GM04504 (cell line): ENCODE data around the gene ADGRG3.

ENCODE experiments used
- DNase-seq: peaks from one replicate; pipeline ENCODE4 v3.0.0-alpha.2; 2012; ENCODE audit warnings: low read depth

Gene ADGRG3

DNA sequence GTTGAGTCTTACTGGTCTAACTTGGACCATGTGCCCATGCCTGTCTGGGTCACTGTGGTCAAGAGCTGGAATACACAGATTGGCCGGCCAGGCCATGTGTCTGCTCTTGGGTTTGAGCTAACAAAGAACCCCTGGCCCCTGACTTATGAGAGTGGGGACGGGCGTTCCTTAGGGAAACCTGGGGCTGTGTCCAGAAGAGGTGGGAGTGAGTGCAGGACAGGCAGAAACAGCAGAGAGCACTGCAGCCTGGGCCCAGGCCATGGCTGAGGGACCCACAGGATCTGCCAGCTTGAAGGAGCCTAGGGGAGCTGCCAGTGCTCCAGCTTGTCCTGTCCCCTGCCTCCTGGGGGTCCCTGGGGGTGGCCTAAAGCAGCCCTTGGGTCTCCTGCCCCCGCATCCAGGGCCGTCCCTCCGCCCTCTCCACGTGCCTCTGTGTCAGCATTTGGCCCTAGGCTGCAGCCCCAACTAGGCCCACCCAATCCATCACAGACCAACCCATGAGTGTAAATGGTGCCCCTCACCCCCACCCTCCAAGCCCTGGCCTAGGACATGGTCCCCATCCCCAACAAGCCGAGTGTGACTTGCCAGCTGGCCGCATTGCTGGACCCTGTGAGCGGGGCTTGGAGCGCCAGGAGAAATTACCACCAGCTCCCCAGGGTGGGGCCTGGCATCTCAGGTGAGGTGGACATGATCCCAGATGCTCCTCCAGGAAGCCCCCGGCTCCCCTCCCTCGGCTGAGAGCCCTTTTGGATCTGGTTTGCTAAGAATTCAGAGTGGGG is 14.0 kb downstream of the ADGRG3 start:
- DNase-seq: no peak

DNA sequence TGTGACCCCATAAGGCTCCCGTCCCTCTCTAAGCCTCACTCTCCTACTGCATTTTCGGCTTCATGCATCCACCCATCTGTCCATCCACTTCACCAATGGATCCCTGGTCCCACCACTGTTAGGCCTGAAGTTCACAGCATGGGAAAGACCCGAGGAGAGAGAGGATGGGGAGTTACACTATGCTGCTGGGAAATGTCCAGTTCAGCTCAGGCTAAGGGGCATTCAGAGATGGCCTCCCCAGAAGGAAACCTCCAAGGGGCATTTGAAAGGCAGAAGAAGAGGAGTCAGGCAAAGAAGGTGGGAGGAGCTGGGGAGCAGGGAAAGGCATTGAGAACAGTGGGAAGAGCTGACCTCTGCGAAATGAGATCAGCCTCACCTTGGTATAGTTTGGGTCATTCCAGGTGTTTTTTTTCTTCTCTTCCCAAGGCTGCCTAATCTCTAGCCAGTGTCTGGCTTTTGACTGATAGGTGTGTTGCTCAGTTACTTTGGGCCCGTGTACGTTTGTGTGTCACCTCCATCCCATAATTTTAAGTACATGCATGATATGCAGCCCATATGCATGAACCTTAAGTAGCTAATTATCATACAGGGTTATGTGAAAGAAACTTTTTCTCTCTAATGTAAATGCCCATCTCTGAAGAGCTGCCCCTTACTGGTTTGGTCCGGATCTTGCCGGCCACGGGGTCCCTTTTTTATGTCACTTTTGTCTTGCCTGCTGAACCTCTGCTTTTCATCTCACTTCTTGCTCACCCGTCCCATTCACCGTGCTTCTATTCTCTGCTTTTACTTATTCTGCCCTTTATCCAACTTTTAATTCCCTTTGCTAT is 14.9 kb downstream of the ADGRG3 start:
- no peak for DNase-seq

DNA sequence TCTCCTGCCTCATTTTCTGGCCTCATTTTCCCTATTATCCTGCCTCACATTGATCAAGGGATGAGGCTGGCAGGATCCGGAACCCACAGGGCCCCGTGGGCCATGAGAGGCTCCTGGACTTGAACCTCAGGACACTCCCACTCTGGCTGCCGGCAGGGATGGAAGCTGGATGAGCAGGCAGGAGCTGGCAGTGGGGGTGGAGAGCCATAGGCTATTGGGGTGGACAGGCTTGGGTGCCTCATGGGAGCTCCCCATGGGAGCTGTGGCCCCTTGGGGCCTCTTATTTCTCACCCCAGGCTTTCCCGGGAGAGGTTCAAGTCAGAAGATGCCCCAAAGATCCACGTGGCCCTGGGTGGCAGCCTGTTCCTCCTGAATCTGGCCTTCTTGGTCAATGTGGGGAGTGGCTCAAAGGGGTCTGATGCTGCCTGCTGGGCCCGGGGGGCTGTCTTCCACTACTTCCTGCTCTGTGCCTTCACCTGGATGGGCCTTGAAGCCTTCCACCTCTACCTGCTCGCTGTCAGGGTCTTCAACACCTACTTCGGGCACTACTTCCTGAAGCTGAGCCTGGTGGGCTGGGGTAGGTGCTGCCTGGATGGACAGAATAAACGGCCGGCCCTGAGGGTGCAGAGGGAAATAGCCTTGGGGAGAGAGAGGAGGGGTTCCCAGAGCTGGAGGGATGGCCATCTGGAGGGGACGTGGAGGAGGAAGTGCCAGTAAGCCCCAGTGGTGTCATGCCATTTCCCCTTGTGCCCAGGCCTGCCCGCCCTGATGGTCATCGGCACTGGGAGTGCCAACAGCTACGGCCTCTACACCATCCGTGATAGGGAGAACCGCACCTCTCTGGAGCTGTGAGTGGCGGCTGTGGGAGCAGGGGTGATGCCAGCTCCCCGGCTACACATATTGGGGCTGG is 15.8 kb downstream of the ADGRG3 start:
- no peak for DNase-seq

DNA sequence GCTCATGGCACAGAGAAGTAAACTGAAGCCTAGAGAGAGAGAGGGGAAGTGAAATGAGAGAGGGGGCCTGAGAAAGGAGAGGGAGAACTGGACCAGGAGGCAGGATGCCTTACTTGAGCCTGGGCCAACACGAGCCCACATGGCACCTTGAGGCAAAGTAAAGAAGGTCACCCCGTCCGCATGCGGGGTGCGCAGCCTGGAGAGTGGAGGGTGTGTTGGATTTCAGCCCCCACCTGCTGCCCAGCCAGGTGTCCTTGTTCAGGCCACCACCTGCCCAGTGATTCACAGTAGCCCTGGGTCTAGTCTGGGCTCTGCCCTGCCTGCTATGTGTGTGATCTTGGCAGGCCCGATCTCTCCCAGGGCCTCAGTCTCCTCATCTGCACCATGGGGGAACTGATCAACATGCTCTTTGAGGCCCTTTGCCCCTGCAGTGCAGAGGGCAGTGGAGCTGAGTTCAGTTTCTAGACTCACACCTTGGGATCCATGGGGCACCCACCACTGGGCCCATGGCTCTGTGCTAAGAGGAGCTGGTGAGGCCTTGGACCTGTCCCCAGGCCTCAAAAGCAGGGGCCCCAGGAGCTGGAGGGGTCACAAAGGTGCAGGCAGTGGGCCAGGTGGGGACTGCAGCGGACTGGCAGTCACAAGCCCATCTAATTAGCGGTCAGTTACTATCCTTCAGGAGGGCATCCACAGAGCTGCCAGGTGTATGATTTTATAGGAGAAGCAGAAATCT is 16.7 kb downstream of the ADGRG3 start:
- DNase-seq: no peak

- DNase-seq: no peak
Observed at GRCh38 chr16:57685633-57686032, 17.5 kb downstream of the ADGRG3 start.

DNA sequence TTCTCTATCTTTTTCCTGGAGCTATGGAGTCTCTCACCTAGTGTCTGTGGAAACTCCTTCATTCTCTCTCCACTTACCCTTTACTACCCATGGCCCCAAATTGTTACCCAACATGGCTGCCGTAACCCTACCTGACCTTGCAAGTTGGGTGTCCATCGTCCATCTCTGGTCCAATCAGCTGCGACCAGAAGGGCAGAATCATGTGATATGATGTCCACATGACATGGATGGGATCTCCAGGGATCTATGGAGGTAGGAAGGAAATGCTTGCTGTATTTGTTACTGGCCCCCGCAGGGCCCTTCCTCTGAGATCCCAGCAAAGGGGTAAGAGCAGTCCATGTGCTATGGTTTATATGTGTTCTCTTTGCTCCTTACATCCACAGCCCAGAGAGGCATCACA is 18.5 kb downstream of the ADGRG3 start:
- no peak for DNase-seq

DNA sequence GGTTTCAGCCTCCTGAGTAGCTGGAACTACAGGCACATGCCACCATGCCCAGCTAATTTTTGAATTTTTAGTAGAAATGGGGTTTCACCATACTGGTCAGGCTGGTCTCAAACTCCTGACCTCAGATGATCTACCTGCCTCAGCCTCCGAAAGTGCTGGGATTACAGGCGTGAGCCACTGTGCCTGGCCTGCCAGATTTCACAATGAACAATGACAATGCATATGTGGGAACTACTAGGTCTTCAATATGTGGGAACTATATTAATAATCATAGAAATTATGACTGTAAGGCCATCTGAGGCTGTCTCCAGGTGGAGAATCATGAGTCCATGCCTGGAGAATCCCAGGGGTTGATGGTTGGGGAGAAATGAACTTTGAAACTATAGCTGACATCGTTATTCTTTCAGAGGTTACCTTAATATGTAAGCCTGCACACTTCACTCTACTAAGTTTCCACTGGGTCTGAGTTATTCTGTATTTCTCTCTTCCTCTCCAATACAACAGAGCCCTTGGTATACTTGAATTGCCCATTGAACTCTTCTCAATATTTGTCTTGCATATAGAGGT is 19.3 kb downstream of the ADGRG3 start:
- no peak for DNase-seq

DNA sequence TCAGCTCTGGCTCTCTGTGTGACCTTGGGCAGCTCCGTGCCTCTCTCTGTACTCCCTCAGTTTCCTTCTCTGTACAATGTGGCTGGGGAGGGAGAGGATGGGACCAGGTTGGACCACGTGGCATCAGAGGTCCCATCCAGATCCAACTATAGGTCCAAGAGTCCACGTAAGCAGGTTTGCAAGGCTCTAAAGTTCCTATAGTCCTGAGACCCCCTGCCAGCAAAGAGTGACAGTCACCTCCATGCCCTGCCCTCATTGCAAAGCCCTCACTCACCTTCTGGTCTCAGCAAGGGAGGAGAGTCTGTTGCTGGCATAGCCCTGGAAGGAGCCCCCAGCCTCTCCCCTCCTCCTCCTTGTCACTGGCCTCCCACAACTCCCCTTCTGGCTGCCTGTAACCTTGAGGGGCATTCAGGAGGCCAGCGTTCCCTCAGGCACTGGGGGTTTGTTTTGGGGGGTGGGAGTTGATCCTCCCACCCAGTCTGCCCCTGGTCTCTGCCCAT is 20.4 kb downstream of the ADGRG3 start:
- DNase-seq: no peak

GRCh38 chr16:57688987-57689761 is 21.1 kb downstream of the ADGRG3 start:
- no peak for DNase-seq

- no peak for DNase-seq
Observed at GRCh38 chr16:57689762-57690558, 21.9 kb downstream of the ADGRG3 start.

DNA sequence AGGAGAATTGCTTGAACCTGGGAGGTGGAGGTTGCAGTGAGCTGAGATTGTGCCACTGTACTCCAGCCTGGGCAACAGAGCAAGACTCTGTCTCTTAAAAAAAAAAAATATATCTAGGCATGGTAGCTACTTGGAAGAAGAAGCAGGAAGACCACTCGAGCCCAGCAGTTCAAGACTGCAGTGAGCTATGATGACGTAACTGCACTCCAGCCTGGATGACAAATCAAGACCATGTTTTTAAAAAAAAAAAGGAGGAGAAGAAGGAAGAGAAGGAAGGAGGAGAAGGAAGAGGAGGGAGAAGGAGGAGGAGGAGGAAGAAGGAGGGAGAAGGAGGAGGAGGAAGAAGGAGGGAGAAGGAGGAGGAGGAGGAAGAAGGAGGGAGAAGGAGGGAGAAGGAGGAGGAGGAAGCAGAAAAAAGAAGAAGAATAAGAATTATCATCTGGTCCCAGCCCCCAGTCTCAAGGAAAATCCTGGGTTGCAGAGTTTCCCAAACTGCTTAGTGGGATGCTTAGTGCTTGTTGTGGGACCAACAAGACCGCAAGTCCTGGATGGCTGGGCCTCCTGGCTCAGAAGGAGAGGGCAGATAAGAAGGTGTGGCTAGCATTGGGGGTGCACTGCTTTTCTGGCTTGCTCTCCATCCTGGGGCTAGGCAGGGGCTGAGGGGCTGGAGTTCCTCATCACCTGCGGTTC is 22.8 kb downstream of the ADGRG3 start:
- DNase-seq: no peak

DNA sequence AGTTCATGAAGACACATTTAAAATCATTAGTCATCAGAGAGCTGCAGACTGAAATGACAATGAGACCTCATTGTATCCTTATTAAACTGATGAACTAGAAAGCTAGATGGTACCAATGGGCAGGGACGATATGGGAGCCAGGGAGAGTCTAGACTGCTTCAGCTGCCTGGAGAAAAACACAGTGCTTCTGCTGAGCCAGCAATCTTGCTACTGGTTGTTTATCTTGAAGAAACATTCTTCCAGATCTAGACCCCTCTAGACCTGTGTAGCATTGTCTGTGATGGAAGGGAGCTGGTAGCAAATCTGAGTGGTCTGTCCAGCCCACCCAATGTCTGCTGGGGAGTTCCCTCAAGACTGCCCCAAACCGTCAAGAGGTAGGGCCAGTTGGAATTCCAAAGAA is 24.5 kb downstream of the ADGRG3 start:
- no peak for DNase-seq

DNA sequence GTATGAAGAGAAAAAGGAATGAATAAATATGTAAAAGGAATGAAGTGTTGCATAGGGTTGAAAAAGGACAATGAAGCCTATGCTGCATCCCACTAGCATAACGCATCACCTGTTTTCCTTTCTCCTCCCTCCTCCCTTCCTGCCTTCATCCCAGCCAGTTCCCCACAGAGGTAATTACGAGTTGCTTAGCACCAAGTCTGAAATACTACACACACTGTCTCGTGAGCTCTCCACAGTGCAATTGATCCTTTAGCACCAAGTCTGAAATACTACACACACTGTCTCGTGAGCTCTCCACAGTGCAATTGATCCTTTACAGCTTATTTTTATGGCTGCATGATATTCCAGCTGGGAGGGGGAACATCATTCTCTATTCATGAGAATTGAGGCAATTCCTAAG is 25.4 kb downstream of the ADGRG3 start:
- no peak for DNase-seq

GRCh38 chr16:57694231-57694724 is 26.2 kb downstream of the ADGRG3 start:
- DNase-seq: no peak

DNA sequence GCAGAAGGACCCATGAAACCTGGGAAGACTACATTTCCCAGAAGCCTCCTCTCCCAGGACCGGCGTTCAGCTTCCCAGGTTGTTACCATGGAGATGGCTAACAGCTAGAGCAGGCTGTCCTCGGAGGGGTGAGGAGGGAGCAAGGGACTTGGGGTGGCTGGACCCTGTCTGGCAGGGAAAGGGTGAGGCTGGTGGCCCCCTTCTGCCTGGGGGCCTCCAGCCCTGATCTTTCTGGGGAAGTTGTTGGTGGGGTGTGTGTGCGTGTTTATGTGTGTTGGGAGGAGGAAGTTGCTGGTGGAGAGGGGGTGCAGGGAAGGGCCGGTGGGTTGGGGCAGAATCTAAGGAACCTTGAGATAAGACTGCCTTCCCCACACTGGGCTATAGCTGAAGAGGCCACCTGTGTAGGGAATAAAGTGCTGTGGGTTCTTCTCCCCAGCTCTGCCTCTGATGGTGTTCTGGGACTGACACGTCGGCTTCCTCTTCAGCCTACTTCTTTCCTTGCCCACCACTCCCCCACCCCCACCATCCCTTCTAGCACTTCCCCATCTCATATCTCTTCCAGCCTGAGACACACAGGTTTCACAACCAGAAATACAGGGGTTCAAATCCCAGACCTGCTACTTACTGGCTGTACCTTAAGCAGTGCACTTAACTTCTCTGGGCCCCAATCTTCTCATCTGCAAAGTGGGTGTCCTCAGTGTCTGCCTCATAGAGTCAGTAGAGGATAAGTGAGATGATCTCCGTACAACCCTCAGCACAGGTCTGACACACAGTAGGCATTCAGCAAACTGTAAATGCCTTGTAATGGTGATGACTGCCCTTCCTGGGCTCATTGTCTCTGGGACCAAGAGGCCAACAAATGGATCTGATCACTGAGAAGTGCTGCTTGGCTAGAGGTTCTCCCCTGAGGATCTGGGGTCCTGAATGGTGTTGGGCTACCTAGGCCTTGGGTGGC is 26.9 kb downstream of the ADGRG3 start, which contains the start of gene DRC7:
DRC7 (plus strand) TSS at position 82 of the 955 bp plus-strand sequence. CDS start 3,144 bp downstream, outside the sequence.
- DNase-seq: peak; percentile 0

GRCh38 chr16:57695680-57696069 is 27.6 kb downstream of the ADGRG3 start:
- DNase-seq: no peak

DNA sequence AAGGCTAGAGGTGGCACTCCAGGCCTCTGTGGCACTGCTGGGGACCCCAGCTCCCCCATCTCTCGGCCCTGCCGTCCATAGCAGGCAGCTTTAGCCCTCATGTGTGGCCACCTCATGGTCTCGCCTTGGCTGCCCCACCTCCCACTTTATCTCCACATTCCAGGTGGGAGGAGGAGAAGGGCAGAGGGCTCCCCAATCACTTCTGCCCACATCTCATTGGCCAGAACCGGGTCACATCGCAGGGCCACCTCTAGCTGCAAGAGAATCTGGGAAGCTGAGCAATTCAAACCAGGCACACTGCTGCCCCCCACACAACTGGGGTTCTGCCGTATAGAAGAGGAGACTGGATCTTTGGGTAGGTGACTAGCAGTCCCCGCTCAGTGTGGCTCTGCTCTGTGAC is 28.1 kb downstream of the ADGRG3 start:
- DNase-seq: no peak
